GM19468 (cell line): ENCODE data around the gene SLX4IP.
"Not testable (repeated sequence)": the region's sequence is repeated elsewhere in the genome, so short reads cannot be mapped to it uniquely, and the experiment has no call there.

Experiments used
- ATAC-seq: cut with Tn5 transposase; IDR thresholded peaks from one replicate; pipeline ENCODE4 v1.9.1; 2021; ENCODE audit warnings: mild to moderate bottlenecking, moderate library complexity, moderate number of reproducible peaks; ENCODE audit not compliant: unreplicated experiment; ENCODE audit errors: extremely low read depth

SLX4IP gene

DNA sequence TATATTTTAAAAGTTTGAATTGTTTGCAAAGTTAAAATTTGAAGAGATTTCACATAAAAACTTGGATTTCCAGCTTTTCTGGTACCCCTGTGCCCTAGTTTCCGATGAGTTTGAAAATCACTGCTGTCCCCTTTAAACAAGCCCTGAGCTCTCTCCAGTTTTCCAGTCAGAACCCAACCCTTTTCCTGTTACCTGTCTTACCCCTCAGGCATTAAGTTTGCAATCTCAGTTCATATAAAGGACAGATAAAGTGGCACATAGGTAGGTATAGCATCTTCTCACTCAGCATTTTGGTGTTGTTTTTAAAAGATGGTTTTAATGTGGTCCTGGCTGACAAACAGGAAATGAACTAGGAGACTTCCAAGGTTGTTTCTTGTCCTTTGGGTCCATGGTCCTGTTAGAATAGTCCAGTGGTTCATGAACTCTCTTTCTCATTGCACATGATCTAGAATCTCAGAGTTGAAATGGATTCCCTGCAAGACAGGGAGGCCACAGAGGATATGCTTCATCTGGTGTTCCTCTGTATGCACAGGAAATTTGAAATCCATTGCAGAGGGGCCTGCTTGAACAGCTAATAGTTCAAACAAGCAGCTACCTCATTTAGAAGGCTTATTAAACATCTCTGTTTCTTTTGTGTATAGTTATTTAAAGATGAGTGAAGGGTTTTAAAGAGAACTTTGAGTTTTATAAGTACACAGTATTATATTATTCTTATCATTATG lies 156.0 kb downstream of the SLX4IP start:
- ATAC-seq: no peak

DNA sequence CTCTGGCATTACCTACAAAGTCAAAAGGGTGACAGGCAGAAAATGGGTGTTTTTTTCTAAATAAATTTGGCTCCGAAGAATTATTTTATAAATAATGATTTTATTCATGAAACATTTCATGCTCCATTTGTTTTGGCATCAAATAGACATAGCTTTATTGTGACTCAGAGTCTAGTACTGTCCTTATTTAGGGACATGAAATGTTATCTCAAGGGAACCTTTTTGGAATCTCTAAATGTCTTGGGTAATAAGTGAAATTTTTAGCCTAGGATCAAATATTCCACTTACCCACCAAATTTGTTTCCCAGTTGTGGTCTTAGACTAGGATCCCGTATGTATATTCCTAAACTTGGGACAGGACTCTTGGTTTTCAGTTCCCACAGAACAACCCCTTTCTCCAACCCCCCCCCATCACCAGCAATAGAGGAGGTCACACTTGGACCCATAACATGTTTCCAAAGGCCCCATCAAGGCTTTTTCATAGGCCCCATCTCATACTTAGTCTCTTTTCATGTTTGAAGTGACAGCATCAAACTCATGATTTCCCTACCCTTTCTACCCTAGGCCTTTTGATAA lies 156.9 kb downstream of the SLX4IP start:
- ATAC-seq: no peak

DNA sequence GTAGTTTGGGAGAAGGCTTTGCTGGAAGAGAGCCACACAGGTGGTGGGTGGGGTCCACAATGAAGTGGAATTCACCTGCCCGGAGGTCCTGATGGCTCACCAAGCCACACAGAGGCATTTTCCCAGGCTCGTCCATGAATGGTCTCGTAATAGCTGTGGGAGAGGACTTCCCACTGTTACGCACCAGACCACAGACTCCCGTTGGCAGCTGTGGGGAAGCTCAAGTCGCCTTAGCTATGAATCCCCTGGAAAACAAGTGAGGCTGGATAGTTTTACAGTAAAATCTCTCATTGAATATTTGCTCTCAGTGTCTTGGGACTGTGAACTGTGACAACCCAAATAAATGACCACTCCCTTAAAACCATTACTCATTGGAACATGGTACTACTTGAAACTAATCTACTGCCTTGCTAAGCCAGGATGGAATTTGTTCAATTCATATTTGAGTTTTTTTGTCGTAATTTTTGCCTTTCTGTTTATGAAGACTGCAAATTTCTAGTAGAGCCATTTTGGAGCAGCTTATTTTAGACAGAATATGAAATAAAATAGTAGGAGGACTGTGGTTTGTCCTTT lies 159.3 kb downstream of the SLX4IP start:
- no peak for ATAC-seq

DNA sequence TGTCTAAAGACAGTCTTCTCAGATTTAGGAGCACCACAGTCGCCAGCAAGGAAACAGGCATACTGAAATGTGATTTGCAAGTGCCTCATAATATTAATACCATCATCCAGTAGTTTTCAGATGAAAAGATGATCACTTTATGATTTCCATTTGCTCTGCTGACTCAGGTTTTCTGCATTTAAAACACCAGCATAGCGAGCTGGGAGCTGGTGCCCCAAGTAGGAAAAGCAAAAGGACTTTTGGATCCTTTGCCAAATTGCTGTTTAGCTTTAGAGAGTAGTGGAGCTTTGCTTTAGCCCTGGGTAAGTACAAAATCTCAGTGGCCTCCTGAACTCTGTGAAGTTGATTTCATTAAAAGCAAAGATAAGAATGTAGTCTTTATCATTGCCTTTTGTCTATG lies 160.2 kb downstream of the SLX4IP start:
- ATAC-seq: no peak

DNA sequence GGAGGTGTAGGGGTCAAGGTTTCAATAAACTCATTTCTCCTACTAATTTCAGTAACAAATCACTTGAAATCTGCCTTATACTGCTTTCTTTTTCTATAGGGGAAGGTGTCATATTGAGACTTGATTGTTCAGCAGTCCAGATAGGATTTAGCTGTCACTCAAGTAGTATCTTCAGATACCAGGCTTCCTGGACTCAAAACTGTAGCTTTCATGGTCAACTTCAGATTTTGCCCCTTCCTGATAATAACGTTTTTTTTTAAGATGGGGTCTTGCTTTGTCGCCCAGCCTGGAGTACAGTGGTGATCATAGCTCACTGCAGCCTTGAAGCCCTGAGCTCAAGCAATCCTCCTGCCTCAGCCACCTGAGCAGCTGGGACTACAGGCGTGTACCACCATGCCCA lies 160.9 kb downstream of the SLX4IP start:
- no peak for ATAC-seq

DNA sequence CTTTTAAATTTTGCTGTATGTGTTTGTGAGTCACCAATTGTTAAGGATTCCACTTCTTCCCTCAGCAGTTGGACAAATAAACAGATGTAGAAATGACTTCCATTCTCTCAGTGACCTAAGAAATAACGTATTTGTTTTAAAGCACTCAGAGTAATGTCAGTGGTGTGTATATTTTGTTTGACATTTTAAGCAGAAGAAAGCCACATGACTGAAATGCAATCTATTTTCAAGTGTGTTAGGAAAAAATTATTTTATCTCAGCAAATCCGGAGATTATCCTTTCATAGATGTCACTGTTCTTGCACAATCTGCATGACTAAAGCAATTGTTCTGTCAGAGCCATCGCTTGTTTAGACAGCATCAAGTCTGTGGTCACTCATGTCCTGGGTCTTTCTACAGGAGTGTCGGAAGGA lies 161.6 kb downstream of the SLX4IP start:
- ATAC-seq: no peak

DNA sequence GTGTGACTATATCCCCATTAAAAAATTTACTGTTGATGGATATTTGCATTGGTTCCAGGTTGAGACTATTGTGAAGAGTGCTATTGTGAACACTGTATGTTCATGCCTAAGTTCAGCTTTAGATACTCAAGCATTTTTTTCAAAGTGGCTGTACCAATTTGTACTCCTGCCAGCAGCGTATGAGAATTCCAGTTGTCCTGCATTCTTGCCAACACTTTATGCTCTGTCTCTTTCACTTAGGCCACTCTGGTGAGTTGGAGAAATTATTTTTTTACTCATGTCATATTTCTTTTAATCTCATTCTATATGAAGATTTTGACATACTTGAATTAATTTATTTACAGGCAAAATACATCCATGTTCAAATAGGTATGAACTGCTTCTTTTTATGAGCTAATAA lies 162.5 kb downstream of the SLX4IP start:
- ATAC-seq: no peak

DNA sequence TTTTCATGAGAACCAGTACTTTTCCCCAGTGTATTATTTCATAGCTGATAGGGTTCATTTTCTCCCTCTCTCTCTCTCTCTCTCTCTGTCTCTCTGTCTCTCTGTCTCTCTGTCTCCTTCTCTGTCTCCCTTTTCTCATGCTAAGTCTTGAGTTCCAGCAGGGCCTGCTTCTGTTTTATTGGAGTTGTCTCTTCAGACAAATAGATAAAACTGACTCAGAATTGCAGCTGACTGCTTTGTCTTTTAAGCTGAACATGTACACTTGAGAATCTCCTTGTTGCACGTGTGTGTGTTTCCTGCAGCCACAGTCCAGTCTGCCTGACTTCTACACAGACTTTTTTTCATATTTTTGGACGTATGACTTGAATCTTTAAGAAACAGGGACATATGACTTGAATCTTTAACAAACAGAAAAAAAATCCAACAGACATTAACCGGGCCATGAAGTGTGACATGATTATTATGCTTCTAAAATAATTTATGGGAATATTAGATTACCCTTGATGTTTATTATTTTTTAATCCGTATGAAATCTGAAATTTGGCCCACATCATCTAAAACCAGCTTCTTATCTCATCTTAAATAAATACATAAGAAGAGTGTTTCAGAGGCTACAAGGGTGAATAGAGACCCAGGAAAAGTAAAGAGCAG lies 167.2 kb downstream of the SLX4IP start:
- ATAC-seq: no peak

DNA sequence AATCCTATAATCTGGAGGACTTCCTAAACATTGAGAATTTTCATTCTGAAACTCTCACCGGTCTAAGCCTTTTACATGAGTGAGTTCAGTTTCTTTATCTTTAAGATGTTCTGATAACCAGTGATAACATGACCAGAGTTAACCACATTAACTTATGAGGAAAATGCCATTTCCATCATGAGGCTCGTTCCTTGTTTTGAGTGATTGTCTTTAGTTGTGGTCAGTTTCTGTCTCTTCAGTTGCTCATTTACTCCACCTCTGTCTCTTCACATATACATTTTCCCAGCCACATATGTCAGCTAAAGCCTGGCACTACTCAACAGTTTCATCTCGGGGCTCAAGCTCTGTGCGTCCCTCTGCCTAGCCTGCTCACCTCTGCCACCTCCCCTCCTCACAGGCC lies 168.3 kb downstream of the SLX4IP start:
- ATAC-seq: no peak

DNA sequence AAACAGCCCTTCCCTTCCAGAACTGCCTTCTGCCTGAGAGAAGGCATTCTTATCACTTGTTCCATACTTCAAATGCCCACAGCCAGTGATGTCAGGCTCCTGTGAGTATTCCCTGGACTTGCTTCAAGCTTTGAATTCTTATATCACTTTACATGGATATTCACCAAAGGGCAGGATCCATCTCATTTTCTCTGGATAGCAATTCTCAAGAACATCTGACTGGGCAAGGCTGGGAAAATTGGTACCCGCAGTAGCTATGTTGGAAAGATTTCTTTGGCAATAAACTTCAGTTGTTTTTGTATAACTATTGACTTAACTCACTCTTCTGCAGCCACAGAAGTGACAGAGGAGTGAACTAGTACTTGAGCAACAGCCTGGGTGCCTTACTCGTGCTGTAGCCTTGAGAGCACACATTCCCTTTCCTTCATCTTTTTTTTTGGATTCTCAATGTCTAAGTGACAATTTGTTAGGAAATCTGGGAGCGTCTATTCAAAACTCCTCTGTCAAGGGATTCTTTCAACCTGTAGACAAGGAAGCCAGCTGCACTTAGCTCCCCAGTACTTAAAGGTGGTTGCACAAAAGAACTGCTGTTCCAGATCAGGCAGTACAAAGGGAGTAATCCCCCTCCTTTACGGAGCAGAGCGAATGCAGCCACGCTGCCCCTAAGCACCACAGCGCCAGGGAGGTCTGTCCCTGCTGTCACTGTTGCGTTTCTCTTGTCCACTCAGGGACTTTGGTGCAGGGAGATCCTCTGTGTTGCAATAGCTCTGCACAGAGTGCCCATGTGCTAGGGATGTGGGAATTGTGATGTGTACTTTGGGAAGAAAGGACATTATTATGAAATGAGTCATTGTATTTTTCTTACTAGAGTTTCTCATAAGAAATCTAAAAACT lies 169.1 kb downstream of the SLX4IP start:
- ATAC-seq: no peak

DNA sequence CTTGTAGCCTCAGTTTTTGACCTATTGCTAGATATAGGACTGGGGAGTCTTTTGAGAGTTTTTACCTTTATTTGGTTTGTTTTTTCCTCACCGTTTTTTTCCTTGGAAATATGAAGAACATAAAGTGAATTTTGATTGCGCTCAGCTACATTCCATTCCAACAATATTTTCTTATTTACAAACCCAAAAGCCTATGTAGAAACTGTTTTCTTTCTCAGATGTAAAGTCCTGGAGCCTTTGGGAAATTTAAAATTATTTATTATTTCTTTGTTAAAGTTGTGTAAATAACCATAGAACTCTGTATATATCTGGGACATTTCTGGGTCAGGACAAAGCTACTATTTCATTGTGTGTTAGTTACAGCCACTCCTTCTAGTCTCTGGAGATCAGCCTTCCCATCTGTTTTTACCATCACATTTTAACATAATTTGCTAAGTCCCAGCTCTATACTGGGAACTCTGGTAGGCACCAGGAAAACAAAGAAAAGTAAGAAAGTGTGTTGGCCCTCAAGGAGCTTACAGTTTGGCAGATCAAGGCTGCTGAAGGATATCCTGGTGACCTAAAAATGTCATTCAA lies 169.8 kb downstream of the SLX4IP start:
- ATAC-seq: no peak

DNA sequence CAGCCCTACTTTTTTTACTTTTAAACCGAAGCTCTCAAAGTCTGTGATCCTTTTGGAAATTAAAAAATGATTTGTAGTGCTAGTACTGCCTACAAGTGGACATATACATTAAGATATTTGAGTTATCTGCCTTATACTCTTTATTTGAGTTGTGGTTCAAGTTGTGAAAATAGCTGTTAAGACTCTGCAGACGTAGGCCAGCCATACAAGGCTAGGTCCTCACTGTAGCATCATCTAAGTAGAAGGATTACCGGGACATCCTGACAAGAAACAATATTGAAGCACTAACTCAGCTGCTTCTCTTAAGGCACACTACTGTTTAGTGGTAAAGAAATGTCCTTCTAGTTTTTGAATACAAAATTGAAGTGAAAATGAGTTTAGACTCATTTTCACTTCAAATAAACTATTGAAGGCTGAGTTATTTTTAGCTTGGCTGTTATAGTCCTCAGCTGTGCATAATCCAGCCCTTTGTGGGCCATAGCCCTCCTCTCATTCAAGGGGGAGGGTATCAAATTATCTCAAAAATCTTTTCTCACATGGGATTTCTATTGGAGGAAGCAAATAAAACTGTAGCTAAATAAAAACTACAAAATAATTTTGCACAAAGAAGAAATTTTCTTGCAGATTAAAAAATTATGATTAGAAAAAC lies 170.6 kb downstream of the SLX4IP start:
- no peak for ATAC-seq

DNA sequence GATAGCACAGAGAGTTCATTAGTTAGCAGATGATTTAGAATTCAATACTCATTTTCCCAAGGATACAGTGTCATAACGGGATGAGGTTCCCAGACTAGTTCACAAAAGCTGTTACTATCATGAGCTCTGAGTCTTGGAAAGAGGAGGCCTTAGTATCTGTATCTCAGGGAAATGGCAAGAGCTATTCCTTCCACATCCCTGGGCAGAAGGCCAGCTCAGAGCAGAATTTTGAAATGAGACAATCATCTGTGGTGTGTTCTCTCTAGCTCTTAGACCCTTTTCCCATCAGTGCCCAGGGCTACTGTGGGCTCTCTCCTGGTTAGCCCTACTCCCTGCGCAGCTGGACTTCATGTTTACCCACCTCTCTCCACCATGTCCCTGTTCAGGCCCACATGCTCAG lies 174.2 kb downstream of the SLX4IP start:
- no peak for ATAC-seq

DNA sequence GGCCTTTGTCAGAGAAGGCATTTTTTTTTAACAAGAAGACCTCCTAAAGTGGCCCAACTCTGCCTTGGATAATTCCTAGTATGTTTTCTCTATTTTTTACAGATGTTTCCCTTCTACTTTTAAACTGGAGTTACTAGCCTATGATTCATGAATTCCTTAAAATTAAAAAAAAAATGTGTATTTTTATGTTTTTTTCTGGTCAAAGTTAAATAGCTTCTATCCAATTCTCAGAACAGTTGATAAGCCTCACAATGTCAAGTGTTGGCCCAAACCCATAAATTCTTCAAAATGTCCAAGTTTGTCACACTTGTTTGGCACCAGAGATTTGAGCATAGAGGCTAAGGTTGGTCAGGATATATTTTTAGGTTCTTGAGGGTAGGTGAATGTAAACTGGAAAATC lies 174.7 kb downstream of the SLX4IP start:
- ATAC-seq: no peak

DNA sequence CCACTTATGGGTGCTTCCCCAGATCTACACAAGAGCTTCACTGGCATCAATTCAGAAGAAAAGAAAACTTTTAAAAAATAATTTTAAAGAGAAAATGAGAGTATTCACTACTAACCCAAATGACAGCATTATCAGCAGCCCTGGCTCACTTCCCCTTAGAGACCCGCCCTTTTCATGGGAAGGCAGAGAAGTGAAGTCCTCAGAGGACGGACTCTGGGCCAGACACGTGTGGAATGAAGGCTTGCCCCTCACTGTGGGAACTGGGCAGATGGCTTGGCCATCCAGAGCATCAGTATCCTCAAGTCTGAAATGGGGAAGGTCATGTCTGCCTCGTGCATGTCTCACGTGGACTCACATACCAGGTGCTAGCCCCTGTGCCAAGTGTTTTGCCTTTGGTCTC lies 175.1 kb downstream of the SLX4IP start:
- no peak for ATAC-seq

DNA sequence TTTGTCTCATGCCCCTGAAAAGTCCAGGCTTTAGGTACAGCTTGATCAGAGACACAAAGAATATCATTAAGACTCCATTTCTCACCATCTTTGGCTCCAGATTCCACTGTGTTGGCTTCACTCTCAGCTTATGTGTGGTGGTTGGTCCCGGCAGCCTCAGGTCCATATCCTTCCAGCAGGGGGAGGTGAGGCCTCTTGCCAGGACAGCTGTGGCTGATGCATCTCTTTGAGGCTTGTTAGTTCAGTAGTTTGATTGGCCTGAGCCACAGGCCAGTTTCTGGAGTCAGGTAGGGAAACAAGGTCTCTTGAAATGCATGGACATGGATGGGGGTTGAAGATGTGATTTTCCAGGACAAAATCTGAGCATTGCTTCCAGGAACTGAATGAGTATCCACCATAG lies 176.3 kb downstream of the SLX4IP start:
- no peak for ATAC-seq

DNA sequence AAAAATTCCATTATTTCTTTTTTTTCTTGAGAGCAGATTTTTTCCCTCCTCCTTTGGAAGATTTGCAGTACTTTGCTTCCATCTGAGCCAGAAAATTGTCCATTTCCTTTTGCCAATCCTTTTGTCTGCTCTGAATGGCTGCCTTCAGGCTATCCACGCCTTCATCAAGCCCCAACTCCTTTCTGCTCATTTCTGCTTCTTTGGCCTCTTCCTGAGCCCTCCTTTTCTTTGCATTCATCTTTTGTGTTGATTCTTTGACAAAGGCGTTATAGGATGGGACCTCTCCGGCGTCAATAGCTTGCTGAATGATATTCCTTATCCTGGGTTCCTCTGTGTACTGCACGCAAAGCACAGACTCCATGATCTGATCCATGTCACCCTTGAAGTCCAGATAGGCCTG lies 178.3 kb downstream of the SLX4IP start:
- not testable (repeated sequence) for ATAC-seq

DNA sequence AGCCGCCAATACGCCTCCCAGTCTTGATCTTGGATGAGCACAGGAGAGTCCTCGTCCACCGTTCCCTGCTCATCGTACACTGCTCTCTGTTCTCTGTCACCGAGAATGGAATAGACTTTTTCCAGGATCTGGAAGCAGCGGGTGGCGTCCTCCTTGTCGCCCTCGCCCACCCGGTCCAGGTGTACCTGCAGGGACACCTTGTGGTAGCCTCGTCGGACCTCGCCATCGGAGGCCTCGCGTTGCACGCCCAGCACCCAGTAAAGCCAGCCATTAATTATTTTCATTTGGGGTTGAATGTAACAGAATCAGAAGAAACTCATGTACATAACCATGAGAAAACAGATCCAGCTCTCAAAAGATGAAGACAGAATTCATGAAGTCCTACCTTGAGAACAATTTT lies 178.8 kb downstream of the SLX4IP start:
- no peak for ATAC-seq

DNA sequence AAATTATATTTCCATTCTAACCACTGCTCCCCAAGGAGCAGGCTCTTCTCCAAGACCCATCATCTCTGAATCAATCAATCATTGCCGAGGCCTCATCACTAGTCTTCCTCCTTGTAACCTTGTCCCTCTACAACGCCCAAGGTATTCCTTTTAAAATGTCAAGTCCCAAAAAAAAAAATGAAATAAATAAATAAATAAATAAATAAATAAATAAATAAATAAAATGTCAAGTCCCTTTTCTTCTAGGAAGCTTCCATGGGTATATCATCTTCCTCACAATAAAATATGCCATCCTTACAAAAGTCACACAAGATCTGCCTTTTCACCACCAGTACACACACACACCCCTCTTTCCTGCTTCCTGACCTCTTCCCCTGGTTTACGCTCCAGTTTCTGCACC lies 181.1 kb downstream of the SLX4IP start:
- ATAC-seq: no peak
